Fibroblast of skin of right quadriceps (primary cell): ENCODE results near the gene SESN2.
"Not testable (repeated sequence)": the region's sequence is repeated elsewhere in the genome, so short reads cannot be mapped to it uniquely, and the experiment has no call there.

ENCODE experiments used
- DNase-seq: peaks from one replicate; pipeline ENCODE4 v3.0.0-alpha.2; 2013

SESN2 gene

DNA sequence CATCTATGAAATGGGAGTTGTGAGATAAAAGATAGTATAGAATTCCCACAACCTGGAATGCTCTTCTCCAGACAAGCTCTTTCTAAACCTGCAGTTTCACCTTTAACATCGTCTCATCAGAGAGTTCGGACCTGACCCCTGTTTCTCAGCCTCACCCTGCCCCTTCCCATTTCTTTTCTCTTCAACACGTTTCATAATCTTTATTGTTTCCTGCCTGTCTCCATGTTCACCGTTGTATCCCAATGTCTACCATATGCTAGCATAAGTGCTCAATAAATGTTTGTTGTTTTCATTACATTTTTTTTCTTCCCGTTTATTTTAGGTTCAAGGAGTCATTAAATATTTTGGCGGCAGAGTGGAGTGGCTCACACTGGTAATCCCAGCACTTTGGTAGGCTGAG lies 32.4 kb downstream of the SESN2 start:
- DNase-seq = no peak

- no peak for DNase-seq
Observed at GRCh38 chr1:28295936-28296335, 36.6 kb downstream of the SESN2 start.

GRCh38 chr1:28296401-28297261 lies 37.3 kb downstream of the SESN2 start:
- DNase-seq = no peak

- no peak for DNase-seq
Observed at GRCh38 chr1:28297826-28298225, 38.5 kb downstream of the SESN2 start.

DNA sequence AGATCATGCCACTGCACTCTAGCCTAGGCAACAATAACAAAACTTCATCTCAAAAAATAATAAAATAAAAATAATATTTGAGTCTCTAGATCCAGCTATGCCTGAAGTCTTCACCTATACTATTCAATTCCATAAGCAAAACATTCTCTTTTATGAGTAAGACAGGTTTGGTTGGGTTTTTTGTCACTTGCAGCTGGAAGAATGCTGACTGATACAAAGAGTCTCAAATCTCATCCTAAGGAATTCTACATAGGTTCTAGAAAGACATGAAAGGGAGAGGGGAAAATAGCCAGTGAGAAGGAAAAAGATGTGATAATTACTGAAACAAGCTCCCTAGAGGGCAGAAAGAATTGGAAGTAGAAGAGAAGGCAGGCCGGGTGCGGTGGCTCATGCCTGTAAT lies 39.1 kb downstream of the SESN2 start:
- DNase-seq = no peak

- no peak for DNase-seq
Observed at GRCh38 chr1:28301368-28302174, 42.3 kb downstream of the SESN2 start.

GRCh38 chr1:28302247-28302646 lies 42.9 kb downstream of the SESN2 start:
- no peak for DNase-seq

GRCh38 chr1:28306301-28306949 lies 47.1 kb downstream of the SESN2 start:
- DNase-seq = no peak

- no peak for DNase-seq
Observed at GRCh38 chr1:28308750-28309149, 49.4 kb downstream of the SESN2 start.

GRCh38 chr1:28309702-28310101 lies 50.4 kb downstream of the SESN2 start:
- DNase-seq = no peak

GRCh38 chr1:28313702-28314546 lies 54.6 kb downstream of the SESN2 start:
- DNase-seq = no peak

- DNase-seq = no peak
Observed at GRCh38 chr1:28314547-28314941, 55.2 kb downstream of the SESN2 start.

- DNase-seq = no peak
Observed at GRCh38 chr1:28317014-28317413, 57.7 kb downstream of the SESN2 start.

- DNase-seq = no peak
Observed at GRCh38 chr1:28322194-28322593, 62.9 kb downstream of the SESN2 start.

DNA sequence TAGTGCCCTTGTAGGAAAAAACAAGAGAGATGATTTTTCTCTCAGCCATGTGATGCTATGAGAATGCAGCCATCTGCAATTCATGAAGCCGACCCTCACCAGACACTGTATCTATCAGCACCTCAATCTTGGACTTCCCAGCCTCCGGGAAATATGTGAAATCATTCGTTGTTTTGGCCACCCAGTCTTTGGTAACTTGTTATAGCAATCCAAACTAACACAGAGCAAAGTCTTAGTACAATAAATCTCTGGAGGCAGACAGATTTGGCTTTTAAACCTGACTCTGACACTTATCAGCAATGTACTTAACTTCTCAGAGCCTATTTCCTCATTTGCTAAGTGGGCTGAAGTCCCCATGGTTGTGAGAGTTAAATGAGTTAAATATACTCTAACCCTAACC lies 64.4 kb downstream of the SESN2 start:
- no peak for DNase-seq

DNA sequence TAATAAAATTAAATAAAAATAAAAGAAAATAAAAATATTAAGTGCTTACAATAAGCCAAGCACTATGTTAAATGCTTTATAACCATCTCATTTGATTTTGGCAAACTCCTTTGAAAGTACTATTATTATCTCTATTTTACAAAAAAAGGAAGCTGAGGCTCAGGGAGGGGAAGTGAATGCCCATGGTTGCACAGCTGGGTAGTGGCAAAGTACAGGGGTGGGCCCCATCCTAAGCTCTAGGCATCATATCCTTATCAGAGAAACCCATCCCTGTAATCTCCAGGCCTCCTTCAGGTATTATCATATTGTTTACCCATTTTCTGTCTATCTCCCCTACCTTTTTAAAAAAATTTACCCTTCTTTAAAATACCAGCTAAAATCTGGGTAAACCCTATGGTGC lies 67.2 kb downstream of the SESN2 start:
- DNase-seq = no peak

GRCh38 chr1:28326984-28327383 lies 67.7 kb downstream of the SESN2 start:
- no peak for DNase-seq

- not testable (repeated sequence) for DNase-seq
Observed at GRCh38 chr1:28327431-28327830, 68.1 kb downstream of the SESN2 start.

- no peak for DNase-seq
Observed at GRCh38 chr1:28328228-28328648, 68.9 kb downstream of the SESN2 start.

GRCh38 chr1:28329395-28330153 lies 70.3 kb downstream of the SESN2 start:
- peak; percentile 11 for DNase-seq
